ENCODE data around the gene G0S2.
"Not testable (repeated sequence)": the region's sequence is repeated elsewhere in the genome, so short reads cannot be mapped to it uniquely, and the experiment has no call there.

Gene G0S2

DNA sequence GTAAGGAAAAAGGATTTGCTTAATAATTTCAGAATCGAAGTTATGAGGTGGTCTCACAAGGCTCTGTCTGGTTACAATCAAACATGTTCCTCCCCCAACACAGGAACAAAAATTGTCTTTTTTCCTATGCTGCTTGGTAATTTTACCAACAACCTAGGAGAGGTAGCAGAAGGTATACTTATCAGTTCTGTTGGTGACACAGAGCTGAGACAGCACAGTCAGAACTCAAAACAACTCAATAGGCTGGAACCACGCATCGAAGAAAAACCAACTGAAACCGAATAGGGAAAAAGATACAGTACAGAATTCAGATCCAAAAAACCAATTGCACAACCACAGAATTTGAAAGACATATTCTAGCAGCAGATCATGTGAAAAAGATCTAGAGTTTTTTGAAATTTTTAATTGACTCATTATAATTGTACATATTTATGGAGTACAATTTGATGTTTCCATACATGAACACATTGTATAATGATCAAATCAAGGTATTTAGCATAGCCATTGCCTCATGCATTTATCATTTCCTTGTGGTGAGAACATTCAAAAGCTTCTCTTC, 3.8 kb downstream of the G0S2 start:
- no peak for DNase-seq (ENCODE audit: low read depth)

DNA sequence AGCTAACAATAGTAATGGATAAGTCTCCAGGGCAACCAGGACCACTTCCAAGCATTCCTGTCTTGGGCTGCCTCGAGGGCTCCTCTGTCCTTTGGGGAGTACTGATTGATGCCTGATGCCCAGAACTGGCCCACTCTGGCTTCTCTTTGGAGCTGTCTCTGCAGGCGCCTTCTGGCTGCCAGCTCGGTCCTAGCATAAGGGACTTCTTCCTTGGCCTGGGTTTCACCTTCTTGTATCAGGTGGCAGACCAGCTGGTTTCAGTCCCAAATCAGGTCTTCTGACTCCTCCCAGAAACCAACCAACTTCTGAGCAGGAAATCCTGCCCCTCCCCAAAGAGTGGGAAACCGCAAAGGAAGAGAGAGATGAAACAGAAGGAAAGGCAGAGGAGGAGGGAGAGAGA, 10.6 kb downstream of the G0S2 start:
- no peak for DNase-seq (ENCODE audit: low read depth)

DNA sequence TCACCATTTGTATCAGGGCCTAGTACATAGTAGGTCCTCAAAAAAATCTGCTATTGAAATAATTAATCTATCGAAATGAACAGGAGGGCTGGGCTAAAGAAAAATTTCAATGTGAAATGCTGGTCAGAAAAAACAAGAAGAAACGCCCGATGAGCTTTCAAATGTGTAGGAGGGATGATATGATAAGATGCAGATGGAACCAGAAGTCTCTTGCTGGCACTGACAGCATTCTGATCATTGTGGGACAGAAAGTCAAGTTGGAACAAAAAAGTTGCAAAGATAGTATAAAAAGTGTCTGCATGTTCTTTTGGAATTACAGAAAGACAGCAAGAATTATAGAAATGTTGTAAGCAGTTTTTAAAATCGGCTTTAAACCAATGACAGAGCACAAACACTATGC, 11.1 kb downstream of the G0S2 start:
- no peak for DNase-seq (ENCODE audit: low read depth)

DNA sequence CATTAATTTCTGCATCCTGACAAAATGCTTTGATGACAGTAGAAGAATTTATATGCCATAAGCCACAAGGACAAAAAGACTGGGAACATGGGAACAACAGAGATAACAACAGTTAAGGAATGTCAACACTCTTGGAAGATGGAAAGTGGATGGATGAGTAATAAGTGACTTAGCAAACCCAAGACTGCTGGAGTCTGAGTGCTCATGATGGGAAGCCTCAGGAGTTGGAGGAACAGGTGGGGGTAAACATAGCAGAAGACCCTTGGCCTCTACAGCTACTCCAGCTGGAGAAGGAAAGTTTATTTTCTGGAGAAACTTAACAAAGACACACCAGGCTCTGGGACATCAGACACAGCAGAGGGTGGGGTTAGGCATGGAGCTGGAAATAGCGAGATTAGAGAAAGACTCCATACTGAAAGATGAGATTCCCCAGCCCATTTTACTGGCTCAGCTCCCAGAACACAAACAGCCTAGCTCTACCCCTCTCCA, 13.6 kb downstream of the G0S2 start:
- DNase-seq (ENCODE audit: low read depth), result no peak

DNA sequence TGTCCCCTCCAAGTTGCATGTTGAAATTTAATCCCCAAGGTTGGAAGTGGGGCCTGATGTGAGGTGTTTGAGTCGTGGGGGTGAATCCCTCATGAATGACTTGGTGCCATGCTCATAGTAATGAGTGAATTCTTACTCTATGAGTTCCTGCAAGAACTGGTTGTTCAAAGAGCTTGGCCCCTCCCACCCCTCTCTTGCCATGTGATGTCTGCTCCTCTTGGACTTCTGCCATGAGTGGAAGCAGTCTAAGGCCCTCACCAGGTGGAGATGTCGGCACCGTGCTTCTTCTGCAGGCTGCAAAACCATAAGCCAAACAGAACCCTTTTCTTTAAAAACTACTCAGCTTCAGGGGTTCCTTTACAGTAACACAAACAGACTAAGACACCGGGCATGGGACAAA, 14.3 kb downstream of the G0S2 start:
- no peak for DNase-seq (ENCODE audit: low read depth)

DNA sequence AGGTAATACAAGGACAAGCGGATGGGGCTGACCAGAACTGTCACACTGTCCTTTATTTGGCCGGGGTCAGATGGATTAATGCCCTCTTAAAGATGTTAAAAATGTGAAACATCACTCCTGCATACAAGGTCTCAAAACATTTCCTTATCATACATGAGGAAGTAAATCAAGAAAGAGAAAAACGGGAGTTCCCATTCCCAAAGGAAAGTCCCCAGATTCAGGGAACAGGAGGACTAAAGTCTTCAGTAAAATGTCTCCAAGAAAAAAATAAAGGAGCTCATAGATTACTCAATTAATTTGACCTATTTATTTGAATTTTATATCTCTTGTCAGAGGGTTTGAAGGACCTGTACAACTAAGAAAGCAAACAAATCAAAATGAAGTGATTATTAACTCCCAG, 16.0 kb downstream of the G0S2 start:
- no peak for DNase-seq (ENCODE audit: low read depth)

DNA sequence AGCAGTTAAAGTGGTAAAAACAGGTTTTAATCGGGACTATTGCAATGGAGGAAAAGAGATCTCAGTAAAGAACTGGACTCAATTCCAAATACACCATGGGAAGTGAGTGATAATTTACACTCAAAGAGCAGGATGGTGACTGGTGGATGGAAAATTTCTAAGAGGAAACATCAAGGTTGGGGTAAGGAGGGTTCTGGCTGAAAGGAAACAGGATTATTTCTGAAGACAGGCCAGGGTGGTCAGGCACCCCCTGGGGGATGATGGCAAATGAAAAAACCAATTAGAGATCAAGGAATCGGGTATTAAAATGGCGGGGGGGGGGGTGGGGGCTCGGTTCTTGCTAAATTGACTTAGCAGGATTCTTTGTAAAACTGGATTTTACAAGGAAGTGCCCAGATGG, 17.1 kb downstream of the G0S2 start:
- no peak for DNase-seq (ENCODE audit: low read depth)

DNA sequence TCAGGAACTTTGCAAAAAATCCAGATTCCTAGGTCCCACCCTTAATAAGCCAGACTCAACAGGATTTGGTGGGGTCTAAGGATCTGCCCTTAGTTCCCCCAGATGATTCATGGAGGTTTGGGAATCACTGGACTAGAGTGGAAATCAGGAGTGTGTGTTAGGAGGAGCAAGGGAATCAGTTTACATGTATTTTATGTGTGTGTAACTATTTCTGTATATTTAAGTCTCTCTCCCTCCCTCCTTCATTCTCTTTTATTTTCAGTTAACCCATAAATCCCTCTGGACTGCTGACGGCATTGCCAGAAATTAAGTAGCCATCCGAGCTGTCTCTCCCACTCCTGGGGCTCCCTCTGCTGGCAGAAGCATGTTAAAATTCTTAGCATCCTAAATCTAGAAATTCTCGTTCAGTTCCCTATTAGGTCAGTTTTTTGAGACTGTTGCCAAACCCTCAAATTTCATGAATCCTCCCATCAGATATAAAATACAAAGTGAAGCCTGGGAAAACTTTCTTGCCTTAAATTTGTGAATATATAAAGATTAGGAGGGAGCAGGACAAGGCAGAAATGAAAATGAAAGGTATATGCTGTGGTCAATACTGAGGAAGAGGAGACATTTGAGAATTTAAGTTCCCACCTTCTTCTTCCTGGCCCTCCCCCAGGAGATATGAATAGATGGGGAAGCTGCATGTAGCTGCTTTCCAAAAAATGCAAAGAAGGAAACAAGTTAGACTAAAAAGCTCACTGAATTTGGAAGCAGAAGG, 17.7 kb downstream of the G0S2 start:
- peak; percentile 65 for DNase-seq (ENCODE audit: low read depth)

DNA sequence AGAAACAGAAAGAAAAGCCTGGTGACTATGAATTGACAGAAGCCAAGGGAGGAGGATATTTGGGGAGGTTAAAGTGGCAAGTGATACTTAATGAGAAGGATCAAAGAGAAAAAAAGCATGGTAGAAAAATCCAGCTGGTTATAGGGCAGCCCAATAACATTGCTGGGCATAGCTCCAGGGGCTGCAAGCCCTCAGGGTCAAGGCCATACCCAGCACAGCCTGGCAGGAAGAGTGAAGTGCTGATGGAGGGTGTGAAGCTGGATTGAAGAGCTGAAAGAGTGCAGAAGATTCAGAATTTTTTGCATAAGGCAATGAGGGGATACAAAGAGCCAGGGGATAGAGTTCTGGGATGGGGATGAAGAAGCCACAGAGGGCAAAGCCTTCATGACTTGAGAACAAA, 21.5 kb downstream of the G0S2 start:
- no peak for DNase-seq (ENCODE audit: low read depth)

DNA sequence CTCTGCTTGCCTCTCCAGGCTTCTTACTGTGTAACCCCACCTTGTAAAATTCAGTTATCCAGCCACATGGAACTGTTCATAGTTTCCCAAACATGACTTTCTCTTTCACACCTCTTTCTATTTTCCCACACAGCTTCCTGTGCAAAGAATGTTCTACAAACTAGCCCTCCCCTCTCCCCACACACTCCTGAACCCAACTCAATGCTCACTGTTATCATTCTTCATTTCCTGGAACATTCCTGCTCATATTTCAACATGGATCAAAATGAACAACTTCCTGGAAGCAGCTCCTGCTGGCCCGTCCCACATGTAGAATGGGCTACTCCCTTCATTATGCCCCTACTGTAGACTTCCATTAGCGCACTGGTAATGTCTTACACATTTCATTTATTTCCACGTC, 21.9 kb downstream of the G0S2 start:
- no peak for DNase-seq (ENCODE audit: low read depth)

DNA sequence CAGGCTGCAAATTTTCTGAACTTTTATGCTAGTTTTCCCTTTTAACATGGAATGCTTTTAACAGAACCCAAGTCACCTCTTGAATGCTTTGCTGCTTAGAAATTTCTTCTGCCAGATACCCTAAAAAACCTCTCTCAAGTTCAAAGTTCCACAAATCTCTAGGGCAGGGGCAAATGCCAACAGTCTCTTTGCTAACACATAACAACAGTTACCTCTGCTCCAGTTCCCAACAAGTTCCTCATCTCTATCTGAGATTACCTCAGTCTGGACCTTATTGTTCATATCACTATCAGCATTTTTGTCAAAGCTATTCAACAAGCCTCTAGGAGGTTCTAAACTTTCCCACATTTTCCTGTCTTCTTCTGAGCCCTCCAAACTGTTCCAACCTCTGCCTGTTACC, 25.5 kb downstream of the G0S2 start:
- DNase-seq (ENCODE audit: low read depth), result not testable (repeated sequence)

DNA sequence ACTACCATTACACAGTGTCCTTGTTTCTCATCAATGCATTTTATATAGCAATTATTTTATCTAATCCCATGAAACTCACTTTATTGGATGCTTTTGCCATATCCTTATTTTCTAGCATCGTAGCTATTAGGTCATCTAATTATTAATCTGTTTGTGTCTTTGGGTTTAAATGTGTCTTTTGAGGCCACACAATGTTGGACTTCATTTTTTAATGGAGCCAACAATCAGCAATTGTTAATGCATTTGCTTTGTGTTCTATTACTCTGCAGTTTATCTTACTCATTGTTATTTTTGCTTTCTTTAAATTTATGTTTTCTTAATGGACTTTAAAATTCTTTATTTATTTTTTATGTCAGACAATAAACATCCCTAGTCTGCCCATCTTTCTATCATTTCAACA, 27.6 kb downstream of the G0S2 start:
- no peak for DNase-seq (ENCODE audit: low read depth)

DNA sequence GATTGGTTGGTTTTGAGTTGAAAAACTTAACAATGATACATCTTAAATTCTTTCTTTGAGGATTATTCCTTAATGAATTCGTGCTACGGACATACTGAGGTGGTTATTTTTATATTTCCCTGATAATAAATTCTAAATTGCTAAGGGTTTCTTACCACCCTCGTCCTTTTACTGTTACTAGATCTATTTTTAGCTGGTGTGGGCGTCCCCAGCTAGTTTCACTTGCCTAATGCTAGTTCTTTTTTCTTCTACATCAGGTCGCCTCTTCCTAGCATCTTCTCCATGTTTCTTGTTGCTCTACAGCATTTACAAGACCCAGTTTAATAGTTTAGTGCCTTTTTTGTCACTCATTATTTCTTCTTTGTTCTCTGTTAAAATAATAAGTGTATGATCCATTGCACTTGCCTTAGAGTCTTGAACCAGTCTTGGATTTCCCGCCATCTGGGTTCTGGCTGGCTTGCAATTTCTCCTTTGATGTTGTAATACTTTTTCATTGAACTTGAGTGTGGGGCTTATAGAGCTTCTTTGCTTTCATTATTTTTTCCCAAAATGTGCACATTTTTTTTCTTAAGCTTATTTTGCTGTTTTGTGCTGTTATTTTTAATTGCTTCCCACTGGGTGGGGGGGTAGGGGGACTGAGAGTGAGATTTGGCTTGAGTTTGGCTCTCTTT, 28.8 kb downstream of the G0S2 start:
- no peak for DNase-seq (ENCODE audit: low read depth)

DNA sequence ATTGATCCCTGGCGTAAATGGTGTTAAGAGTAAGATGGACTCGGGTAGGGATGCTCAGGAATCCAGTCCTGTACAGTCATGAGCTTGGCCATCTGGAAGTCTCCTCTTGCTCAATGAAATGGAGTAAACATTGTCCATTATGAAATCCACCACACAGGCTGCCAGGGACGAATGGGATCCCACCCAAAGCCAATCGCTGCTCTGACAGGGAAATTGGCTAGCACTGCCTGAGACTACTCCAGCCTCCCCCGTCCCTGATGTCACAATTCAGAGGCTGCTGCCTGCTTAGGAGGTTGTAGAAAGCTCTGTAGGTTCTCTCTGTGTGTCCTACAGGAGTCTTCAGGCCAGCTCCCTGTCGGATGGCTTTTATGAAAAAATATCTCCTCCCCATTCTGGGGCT, 29.4 kb downstream of the G0S2 start, which contains the start of gene HSD11B1:
Gene HSD11B1, plus strand, starts transcription at position 263 of the 400 bp plus-strand sequence. Its CDS starts 97 bp downstream, at position 360.
- no peak for DNase-seq (ENCODE audit: low read depth)

DNA sequence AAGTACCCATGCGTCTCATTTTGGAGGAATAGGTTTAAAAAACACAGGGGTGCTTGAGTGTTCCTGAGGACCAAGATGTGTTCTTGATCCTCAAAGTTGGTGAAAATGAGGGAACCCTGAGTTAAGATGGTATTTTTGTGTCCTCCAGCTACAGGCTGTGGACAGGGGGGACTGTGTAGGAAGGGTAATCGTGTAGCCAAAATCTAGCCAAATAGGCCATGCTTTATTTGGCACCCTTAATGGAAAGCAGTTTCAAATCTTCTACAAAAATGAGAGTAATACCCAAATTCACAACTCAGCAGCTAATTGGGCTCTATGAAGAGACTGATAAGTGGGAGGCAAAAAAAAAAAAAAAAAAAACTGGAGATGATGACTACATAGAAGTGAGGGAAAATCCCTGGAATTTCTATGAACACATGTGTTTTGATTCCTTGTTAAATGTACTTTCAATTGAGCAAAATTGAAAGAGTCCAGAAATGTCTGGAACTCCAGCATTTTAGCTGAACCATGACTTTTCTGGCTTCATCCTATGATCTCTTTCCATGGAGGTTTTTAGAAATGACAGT, 29.9 kb downstream of the G0S2 start:
- no peak for DNase-seq (ENCODE audit: low read depth)

DNA sequence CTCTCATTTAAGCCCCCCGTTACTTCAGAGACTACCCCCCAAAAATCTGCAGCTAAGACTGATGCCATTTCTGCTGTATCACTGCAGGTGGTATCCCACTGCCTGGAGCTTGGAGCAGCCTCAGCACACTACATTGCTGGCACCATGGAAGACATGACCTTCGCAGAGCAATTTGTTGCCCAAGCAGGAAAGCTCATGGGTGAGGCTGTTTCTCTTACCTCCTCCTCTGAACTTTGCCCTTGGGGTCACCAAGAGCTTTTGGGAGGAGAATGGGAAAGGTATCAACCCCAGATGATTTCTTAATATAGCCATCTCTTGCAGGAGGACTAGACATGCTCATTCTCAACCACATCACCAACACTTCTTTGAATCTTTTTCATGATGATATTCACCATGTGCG, 31.4 kb downstream of the G0S2 start:
- DNase-seq (ENCODE audit: low read depth), result no peak

DNA sequence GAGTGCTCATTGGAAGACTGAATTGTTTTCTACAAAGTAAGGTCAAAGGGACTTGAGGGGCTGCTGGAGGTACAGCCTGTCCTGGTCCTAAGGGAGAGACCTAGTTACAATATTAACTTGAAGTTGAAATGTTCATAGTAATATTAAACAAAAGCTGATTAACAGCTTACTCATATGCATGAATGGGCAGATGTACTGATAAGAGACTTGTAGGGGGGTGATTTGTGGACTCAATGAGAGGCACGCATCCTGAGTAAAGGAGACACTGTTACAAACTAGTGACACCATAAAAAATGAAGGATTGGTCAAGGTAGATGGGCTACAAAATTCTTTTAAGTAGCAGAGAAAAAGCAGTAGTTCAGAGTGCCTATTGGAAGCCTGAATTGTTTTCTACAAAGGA, 32.1 kb downstream of the G0S2 start:
- DNase-seq (ENCODE audit: low read depth), result no peak

DNA sequence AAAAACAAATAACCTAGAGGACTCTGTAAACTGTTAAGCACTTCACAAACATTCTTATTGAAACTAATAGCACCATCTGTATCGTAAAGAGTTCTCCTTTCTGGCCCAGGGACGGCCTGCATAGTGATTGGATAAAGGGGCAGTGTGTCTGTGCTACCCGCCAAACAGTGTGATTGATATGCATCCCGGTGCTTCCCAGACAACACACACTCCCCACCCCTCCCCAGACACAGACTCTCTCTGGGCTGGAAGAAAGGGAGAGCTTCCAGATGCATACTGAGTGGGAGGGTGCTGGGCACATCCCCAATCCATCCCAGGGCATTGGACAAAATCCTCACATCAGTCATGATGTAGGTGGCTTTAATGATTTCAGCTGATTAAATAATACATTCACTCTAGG, 33.1 kb downstream of the G0S2 start:
- no peak for DNase-seq (ENCODE audit: low read depth)

DNA sequence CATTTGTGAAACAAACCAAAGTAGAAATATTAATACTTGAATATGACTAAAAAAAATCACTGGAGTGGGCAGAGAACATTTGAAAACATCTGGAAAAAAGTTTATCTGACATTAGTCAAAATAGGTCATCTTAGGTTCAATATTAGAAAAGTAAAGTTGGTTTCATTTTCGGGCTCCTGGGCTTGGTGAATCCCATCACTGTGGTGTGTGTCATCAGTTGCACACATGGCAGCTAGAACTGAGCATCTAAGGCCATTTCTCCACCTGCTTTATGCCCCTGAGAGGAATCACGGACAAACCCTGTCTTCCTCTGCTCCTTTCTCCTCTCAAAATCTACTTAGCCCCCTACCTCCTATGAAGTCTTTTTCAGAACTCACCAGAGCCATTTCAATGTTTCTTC, 34.9 kb downstream of the G0S2 start:
- DNase-seq (ENCODE audit: low read depth), result no peak

DNA sequence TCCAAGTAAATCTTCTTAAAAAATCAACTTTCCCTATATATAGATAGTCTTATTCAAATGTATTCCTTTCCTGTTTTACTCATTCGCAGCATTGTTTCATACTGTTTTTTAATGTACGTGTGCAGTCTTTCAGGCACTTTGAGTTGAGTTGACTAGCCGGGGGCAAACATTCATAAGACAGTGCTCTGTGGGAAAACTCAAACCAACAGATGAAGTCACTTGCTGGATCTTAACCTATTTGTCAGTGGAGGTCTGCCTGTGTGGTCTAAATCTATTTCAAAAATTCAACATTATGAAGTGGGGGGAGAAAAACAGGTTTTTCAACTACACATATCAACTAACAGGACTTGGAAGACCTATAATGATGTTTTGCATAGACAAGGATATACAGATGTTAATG, 35.6 kb downstream of the G0S2 start:
- no peak for DNase-seq (ENCODE audit: low read depth)

DNA sequence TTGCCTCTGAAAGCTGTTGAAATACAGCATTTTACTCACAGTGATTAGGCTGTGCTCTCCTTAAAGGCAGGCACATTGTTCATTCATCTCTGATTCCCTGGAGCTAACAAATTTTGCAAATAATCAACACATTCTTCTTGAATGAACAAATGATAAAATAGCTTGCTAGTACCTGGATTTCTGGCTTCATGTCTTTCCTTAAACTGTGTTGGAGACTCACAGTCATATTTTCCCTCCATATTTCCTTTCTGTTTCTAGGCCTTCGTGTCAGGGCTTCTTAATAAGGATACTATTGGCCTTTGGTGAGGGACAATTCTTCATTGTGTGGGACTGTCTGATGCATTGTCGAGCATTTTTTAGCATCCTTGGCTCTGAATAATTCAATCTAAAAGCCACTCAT, 39.1 kb downstream of the G0S2 start:
- no peak for DNase-seq (ENCODE audit: low read depth)

DNA sequence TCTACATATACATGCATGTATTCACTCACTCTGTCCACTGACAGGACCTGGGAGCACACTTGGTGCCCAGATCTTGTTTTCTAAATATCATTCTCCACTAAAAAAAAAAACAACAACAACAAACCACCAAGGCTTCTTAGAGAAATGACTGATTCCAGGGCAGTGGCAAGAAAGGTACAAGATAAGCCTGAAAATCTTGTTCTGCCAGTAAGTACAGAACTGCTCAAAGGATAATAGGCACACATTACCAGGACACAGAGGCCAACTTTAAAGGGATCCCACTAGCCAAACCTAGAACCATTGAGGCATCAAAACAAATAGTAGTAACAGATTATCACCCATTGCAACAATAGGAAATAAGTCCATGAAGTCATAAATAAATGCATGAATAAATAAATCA, 40.1 kb downstream of the G0S2 start:
- no peak for DNase-seq (ENCODE audit: low read depth)

DNA sequence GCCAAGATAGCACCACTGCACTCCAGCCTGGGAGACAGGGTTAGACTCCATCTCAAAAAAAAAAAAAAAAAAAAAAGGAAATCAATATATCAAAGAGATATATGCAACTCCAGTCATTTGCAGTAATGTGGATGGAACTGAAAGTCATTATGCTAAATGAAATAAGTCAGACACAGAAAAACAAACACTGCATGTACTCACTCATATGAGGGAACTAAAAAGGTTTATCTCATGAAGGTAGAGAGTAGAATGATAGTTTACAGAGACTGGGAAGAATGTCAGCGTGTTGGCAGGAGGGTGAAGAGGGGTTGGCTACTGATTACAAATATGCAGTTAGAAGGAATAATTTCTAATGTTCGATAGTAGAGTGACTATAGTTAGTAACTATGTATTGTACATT, 42.6 kb downstream of the G0S2 start:
- DNase-seq (ENCODE audit: low read depth), result no peak
